Skeletal muscle tissue (tissue), 4 donors: Measurements from ENCODE around the gene SENP6. TPM values are rescaled to one million over a fixed set of nuclear protein-coding genes. Genes with fewer than 3 reads are reported as not detected.
A peak's percentile ranks its signal among the peaks of the same experiment; 100 is the strongest.

Experiments used
- H3K27ac ChIP-seq: one replicate; pipeline ENCODE4 v1.7.0; 2013; ENCODE audit warnings: mild to moderate bottlenecking, low read depth, low read length, inconsistent platforms
- H3K27me3 ChIP-seq, 3 donors: one replicate each; pipeline ENCODE4 v1.7.0; 2013; ENCODE audit warnings: low read length in 3 of 3; ENCODE audit not compliant: control insufficient read depth in 3 of 3, insufficient read depth in 3 of 3
- H3K36me3 ChIP-seq, 3 donors: one replicate each; pipeline ENCODE4 v1.7.0; 2013; ENCODE audit warnings: low read length in 3 of 3; ENCODE audit not compliant: control insufficient read depth in 3 of 3, insufficient read depth in 3 of 3
- H3K4me1 ChIP-seq, 3 donors: one replicate each; pipeline ENCODE4 v1.7.0; 2013; ENCODE audit warnings: low read length in 3 of 3, mild to moderate bottlenecking in 3 of 3; ENCODE audit not compliant: control insufficient read depth in 3 of 3, insufficient read depth in 3 of 3
- H3K4me3 ChIP-seq, 3 donors: one replicate each; pipeline ENCODE4 v1.7.0; 2013; ENCODE audit warnings: low read length in 3 of 3
- H3K9ac ChIP-seq, 3 donors: one replicate each; pipeline ENCODE4 v1.7.0; 2013; ENCODE audit warnings: low read length in 3 of 3, mild to moderate bottlenecking in 3 of 3, moderate library complexity in 2 of 3, low read depth in 1 of 3
- H3K9me3 ChIP-seq, 3 donors: one replicate each; pipeline ENCODE4 v1.7.0; 2013; ENCODE audit warnings: low read length in 3 of 3; ENCODE audit not compliant: control insufficient read depth in 3 of 3
- total RNA-seq: library from RNA; depleted of rRNA; stranded (reverse); fragments of >200 nt; gene quantifications from one replicate; pipeline ENCODE4 v1.2.3, GENCODE V29; 2014
- donor health status: Osteomylitis.

The SENP6 gene
- total RNA-seq, 1 donor from 2014 or later, result 91.3 TPM

- Histone ChIP-seq H3K9me3 (no peaks in the 10 kb centered on the region), H3K9ac (no peak overlapping the region), H3K27ac (no peak overlapping the region), H3K4me3 (no peak overlapping the region), H3K27me3 (no peaks in the 10 kb centered on the region), H3K36me3 (no peaks in the 10 kb centered on the region), H3K4me1 (peaks cover 0 to 5% (median 2%) of the 10 kb centered on the region in 3 donors)
These were observed 142.3 kb downstream of the SENP6 start for GRCh38 chr6:75743971-75744370.

DNA sequence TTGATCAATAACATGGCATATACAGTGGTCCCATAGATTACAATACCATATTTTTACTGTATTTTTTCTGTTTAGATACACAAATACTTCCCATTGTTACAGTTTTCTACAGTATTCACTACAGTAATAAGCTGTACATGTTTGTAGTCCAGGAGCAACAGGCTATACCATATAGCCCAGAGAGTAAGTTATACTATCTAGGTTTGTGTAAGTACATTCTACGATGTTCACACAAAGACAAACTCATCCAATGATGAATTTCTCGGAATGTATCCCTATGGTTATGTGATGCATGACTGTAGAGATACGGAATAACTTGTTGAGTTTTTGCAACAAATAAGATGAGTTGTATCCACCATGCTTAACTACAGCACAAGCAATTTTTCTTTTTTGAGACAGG is 143.7 kb downstream of the SENP6 start:
- Histone ChIP-seq H3K9ac (no peak overlapping the region), H3K4me1 (peaks cover 0 to 5% (median 2%) of the 10 kb centered on the region in 3 donors), H3K27me3 (no peaks in the 10 kb centered on the region), H3K36me3 (no peaks in the 10 kb centered on the region), H3K9me3 (no peaks in the 10 kb centered on the region), H3K4me3 (no peak overlapping the region), H3K27ac (no peak overlapping the region)

GRCh38 chr6:75746221-75746620 is 144.5 kb downstream of the SENP6 start:
- Histone ChIP-seq H3K27me3 (no peaks in the 10 kb centered on the region), H3K9me3 (no peaks in the 10 kb centered on the region), H3K4me1 (peaks cover 0 to 5% (median 2%) of the 10 kb centered on the region in 3 donors)

DNA sequence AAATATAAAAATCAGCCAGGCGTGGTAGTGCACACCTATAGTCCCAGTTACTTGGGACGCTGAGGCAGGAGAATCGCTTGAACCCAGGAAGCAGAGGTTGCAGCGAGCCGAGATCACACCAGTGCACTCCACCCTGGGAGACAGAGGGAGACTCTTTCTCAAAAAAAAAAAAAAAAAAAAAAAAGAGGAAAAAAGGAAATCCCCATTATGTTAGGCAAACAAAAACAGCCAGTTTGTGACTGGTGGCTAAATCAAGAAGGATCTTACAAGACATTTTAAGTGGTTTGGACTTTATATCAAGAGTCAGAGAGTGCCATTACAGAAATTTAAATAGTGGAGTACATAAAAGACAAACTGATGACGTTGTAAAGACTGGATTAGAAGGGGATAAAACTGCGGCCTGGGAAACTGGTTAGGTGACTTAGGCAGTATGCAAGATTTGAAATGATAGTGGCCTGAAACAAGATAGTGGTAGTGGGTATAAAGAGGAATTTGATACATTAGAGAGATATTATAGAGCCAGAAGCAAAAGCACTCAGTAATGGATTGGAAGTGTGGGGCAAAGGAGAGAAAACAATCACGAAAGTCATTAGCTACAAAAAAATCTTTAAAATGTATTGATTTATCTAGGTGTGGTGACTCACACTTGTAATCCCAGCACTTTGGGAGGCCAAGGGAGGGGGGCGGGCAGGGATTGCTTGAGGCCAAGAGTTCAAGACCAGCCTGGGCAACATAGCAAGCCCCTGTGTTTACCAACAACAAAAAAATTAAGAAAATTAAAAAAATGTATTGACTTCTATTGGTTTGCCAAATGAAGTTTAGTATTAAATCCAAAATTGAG is 145.7 kb downstream of the SENP6 start:
- Histone ChIP-seq H3K27ac (no peak overlapping the region), H3K27me3 (no peaks in the 10 kb centered on the region), H3K4me1 (peaks cover 2 to 5% (median 2%) of the 10 kb centered on the region in 3 donors), H3K9me3 (no peaks in the 10 kb centered on the region), H3K4me3 (no peak overlapping the region), H3K9ac (no peak overlapping the region), H3K36me3 (no peaks in the 10 kb centered on the region)

More at GRCh38 chr6:75746221-75746620, 144.5 kb downstream of the SENP6 start:
- Histone ChIP-seq H3K27ac (no peak overlapping the region), H3K4me3 (no peak overlapping the region), H3K9ac (no peak overlapping the region), H3K36me3 (no peaks in the 10 kb centered on the region)

GRCh38 chr6:75748003-75748742 is 146.5 kb downstream of the SENP6 start:
- Histone ChIP-seq H3K9me3 (no peaks in the 10 kb centered on the region), H3K36me3 (no peaks in the 10 kb centered on the region), H3K4me3 (peak overlapping the region; percentile 72 to 95 (median 89)), H3K27me3 (no peaks in the 10 kb centered on the region), H3K27ac (peak overlapping the region; percentile 50), H3K4me1 (peaks cover 2 to 5% (median 2%) of the 10 kb centered on the region in 3 donors), H3K9ac (peak overlapping the region; percentile 87 to 95 (median 92))

DNA sequence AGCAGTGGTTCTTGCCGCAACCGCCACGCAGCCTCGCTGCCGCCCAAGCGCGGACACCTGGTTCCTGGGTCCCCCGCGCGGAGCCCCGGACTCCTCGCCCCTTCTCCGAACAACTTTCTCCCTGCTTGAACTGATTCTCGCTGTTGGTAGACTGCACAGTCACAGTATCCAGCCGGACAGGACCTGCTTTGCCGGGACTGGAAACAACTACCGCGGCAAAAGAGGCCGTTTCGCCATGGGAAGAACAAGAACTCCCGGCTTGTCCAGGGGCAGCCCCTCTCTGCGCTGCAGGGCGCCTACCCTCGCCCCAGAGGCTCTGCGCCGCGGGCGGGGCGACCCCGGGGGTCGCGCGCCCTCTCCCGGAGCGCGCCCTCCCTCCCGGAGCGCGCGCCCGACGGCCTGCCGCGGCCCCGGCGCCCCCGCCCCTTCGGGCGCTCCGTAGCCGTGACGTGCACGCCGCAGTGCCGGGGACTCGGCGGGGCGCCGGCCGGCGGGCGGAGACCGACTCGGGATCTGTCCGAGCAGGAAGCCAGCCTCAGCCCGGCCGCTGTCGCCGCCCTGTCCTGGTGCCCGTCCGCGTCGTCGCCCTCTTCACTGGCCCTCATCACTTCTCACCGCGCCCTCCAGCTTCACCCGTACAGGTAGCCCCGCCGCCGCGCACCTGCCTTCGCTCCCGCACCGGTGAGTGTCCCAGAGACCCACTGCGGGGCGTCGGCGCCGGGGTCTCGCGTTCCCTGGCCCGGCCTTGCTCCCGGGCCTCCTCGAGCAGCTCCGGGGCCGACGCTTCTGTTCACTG is 147.3 kb downstream of the SENP6 start, which contains the start of gene MYO6:
MYO6 (plus strand) TSS at position 497 of the 796 bp plus-strand sequence. CDS start 68,309 bp downstream, outside the sequence.
- Histone ChIP-seq H3K36me3 (no peaks in the 10 kb centered on the region), H3K27ac (peak within 1 kb of the TSS; percentile 50), H3K4me3 (peak within 1 kb of the TSS; percentile 72 to 95 (median 89)), H3K4me1 (peaks cover 2 to 5% (median 2%) of the 10 kb centered on the region in 3 donors), H3K9me3 (no peaks in the 10 kb centered on the region), H3K9ac (peak within 1 kb of the TSS; percentile 87 to 95 (median 92)), H3K27me3 (no peaks in the 10 kb centered on the region)

- no peak overlapping the region for H3K4me3 ChIP-seq
- H3K36me3 ChIP-seq, result no peaks in the 10 kb centered on the region
- no peak overlapping the region for H3K9ac ChIP-seq
- H3K9me3 ChIP-seq, result no peaks in the 10 kb centered on the region
- H3K27me3 ChIP-seq, result no peaks in the 10 kb centered on the region
- no peak overlapping the region for H3K27ac ChIP-seq
- H3K4me1 ChIP-seq, result peaks cover 2 to 5% (median 2%) of the 10 kb centered on the region in 3 donors
These were observed 149.8 kb downstream of the SENP6 start for GRCh38 chr6:75751443-75751842.

GRCh38 chr6:75752365-75752764 is 150.7 kb downstream of the SENP6 start:
- no peak overlapping the region for H3K27ac ChIP-seq
- H3K4me1 ChIP-seq, result peaks cover 2 to 5% (median 2%) of the 10 kb centered on the region in 3 donors
- H3K27me3 ChIP-seq, result no peaks in the 10 kb centered on the region
- H3K9ac ChIP-seq, result no peak overlapping the region
- no peak overlapping the region for H3K4me3 ChIP-seq
- H3K36me3 ChIP-seq, result no peaks in the 10 kb centered on the region
- H3K9me3 ChIP-seq, result no peaks in the 10 kb centered on the region

GRCh38 chr6:75755704-75756103 is 154.0 kb downstream of the SENP6 start:
- Histone ChIP-seq H3K9ac (no peak overlapping the region), H3K36me3 (no peaks in the 10 kb centered on the region), H3K4me1 (peaks cover 0 to 2% (median 0%) of the 10 kb centered on the region in 3 donors), H3K4me3 (no peak overlapping the region), H3K9me3 (no peaks in the 10 kb centered on the region), H3K27me3 (no peaks in the 10 kb centered on the region), H3K27ac (no peak overlapping the region)
